Measurements from ENCODE around the gene CHST9. TPM values are rescaled to one million over a fixed set of nuclear protein-coding genes. Genes with fewer than 3 reads are reported as not detected.

Gene CHST9
- total RNA-seq, 3 donors from 2014 or later = 0.05 to 0.82 (median 0.06) TPM

GRCh38 chr18:26926066-26926675 lies 258.9 kb downstream of the CHST9 start:
- Histone ChIP-seq H3K4me3 (no peak overlapping the region), H3K9me3 (no peaks in the 10 kb centered on the region), H3K36me3 (ENCODE audit: low read depth) (no peaks in the 10 kb centered on the region), H3K4me1 (ENCODE audit: low read depth) (no peaks in the 10 kb centered on the region)
- DNase-seq = no peak
- intact Hi-C loops (cut with DNase I, micrococcal nuclease) = no loop called here
- TF ChIP-seq, protein P1, sequence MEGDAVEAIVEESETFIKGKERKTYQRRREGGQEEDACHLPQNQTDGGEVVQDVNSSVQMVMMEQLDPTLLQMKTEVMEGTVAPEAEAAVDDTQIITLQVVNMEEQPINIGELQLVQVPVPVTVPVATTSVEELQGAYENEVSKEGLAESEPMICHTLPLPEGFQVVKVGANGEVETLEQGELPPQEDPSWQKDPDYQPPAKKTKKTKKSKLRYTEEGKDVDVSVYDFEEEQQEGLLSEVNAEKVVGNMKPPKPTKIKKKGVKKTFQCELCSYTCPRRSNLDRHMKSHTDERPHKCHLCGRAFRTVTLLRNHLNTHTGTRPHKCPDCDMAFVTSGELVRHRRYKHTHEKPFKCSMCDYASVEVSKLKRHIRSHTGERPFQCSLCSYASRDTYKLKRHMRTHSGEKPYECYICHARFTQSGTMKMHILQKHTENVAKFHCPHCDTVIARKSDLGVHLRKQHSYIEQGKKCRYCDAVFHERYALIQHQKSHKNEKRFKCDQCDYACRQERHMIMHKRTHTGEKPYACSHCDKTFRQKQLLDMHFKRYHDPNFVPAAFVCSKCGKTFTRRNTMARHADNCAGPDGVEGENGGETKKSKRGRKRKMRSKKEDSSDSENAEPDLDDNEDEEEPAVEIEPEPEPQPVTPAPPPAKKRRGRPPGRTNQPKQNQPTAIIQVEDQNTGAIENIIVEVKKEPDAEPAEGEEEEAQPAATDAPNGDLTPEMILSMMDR (IDR thresholded peaks at IDR 0.05) = no peak
- no peak for ATAC-seq

GRCh38 chr18:26925313-26925712 lies 259.8 kb downstream of the CHST9 start:
- intact Hi-C loops (cut with DNase I, micrococcal nuclease) = no loop called here
- no peaks in the 10 kb centered on the region for H3K9me3 ChIP-seq
- TF ChIP-seq, protein P1 (IDR thresholded peaks at IDR 0.05) = no peak
- ATAC-seq (no peak), DNase-seq (no peak)
- H3K4me3 ChIP-seq = no peak overlapping the region
- H3K36me3 ChIP-seq (ENCODE audit: low read depth) = no peaks in the 10 kb centered on the region
- H3K4me1 ChIP-seq (ENCODE audit: low read depth) = no peaks in the 10 kb centered on the region

DNA sequence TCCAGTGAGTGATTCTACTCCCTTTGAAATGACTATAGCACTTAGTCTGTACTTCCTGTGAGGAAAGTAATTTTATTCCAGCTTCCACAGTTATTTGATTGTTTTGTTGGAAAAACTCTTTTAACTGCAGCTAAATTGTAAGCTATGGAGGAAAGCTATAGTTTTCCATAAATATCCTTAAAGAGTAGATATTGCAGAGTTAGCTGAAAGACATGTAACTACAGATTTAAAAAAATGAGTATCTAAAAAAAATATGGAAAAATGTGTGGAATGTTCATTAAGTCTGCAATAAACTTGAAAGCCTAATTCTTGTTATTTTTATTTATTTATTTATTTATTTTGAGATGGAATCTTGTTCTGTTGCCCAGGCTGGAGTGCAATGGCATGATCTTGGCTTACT lies 262.8 kb downstream of the CHST9 start:
- intact Hi-C loops (cut with DNase I, micrococcal nuclease) = no loop called here
- ATAC-seq = no peak

DNA sequence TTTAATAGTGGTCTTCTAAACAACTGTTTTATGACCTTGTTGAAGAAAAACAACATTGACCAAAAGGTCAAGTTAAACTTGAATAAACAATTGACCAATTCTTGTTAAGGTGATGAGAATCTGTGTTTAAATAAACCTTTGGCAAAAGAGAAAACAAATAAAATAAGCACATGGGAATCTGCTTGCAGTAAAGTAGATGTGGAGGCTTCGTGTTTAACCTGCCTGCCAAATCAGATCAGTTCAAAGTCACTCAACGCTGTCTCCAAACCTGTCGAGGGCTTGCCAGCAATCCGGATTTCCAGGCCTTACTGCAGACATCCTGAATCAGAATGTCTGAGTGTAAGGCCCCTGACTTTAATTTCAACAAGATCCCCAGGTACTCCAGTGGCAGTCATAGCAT lies 264.5 kb downstream of the CHST9 start:
- no peak for DNase-seq
- H3K4me1 ChIP-seq (ENCODE audit: low read depth) = no peaks in the 10 kb centered on the region
- no peak for ATAC-seq
- H3K9me3 ChIP-seq = no peaks in the 10 kb centered on the region
- intact Hi-C loops (cut with DNase I, micrococcal nuclease) = no loop called here
- TF ChIP-seq, protein P1 (IDR thresholded peaks at IDR 0.05) = no peak
- no peaks in the 10 kb centered on the region for H3K36me3 ChIP-seq (ENCODE audit: low read depth)
- no peak overlapping the region for H3K4me3 ChIP-seq

More for the DNA sequence above, 262.8 kb downstream of the CHST9 start:
- no peaks in the 10 kb centered on the region for H3K36me3 ChIP-seq (ENCODE audit: low read depth)
- H3K9me3 ChIP-seq = no peaks in the 10 kb centered on the region
- no peak for DNase-seq
- H3K4me1 ChIP-seq (ENCODE audit: low read depth) = no peaks in the 10 kb centered on the region
- no peak overlapping the region for H3K4me3 ChIP-seq
- TF ChIP-seq, protein P1 (IDR thresholded peaks at IDR 0.05) = no peak

DNA sequence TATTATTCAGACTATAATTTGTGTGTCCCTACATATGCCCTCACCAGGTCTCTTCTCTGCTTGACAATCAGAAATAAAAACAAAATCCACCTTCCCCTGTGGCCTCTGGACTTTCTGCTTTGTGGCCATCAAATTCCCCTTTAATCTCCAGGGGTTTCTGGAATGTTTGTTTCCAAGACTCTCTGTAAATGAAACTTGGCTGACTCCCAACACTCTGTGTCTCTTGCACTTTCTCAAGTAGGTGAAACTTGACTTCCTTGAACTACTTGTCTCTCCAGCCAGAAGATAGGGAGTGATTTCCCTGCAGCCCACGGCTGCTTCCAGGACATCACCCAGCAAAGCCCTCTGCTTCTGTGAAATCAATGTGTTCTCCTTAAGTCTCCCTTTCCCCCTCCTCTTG lies 265.5 kb downstream of the CHST9 start:
- Histone ChIP-seq H3K4me1 (ENCODE audit: low read depth) (no peaks in the 10 kb centered on the region), H3K36me3 (ENCODE audit: low read depth) (no peaks in the 10 kb centered on the region), H3K9me3 (no peaks in the 10 kb centered on the region), H3K4me3 (no peak overlapping the region)
- TF ChIP-seq, protein P1 (IDR thresholded peaks at IDR 0.05) = no peak
- no peak for ATAC-seq
- intact Hi-C loops (cut with DNase I, micrococcal nuclease) = no loop called here
- DNase-seq = no peak

- no peaks in the 10 kb centered on the region for H3K36me3 ChIP-seq (ENCODE audit: low read depth)
- no peak for ATAC-seq
- intact Hi-C loops (cut with DNase I, micrococcal nuclease) = no loop called here
- TF ChIP-seq, protein P1 (IDR thresholded peaks at IDR 0.05) = no peak
- no peak for DNase-seq
- no peak overlapping the region for H3K4me3 ChIP-seq
- no peaks in the 10 kb centered on the region for H3K9me3 ChIP-seq
- no peaks in the 10 kb centered on the region for H3K4me1 ChIP-seq (ENCODE audit: low read depth)
These were observed 265.9 kb downstream of the CHST9 start for GRCh38 chr18:26919201-26919600.

Data from mucosa of descending colon (tissue), 3 donors.